Left cardiac atrium (tissue), 4 donors: Measurements from ENCODE around the gene TM6SF1. TPM values are rescaled to one million over a fixed set of nuclear protein-coding genes. Genes with fewer than 3 reads are reported as not detected.
"Not testable (repeated sequence)": the region's sequence is repeated elsewhere in the genome, so short reads cannot be mapped to it uniquely, and the experiment has no call there.

Source experiments
- ATAC-seq, 2 donors: fragments of 200-7000 bp; cut with Tn5 transposase; one replicate each; pipeline ENCODE4 v1.9.1; 2020; ENCODE audit warnings: mild to moderate bottlenecking in 2 of 2, moderate library complexity in 2 of 2
- DNase-seq: peaks from one replicate; pipeline ENCODE4 v3.0.0-alpha.2; 2020
- intact Hi-C, 2 donors: fragments of 100-400 bp; cut with DNase I; formaldehyde crosslinking; loops; one replicate each; pipeline versions ENCODE4 v1.14.1 to v1.15.1; 2022 to 2023
- total RNA-seq, 2 donors: library from RNA; stranded (reverse); fragmentation: NEBNext Ultra II Directional; extraction: Animal tissue kit (Norgen Biotek cat#: 25700); gene quantifications; one replicate each; pipeline ENCODE4 v1.2.1, GENCODE V29; 2021
- donor health status: DM: no; HTN: yes; CAD: no.
- donor health status: DM: no; HTN: yes; CAD: no; lungs with severe emphysema.
- donor health status: DM: yes; HTN: yes; CAD: no.
- donor health status: Dilated cardiomyopathy.

TM6SF1 gene
- total RNA-seq, 2 donors from 2014 or later, result 19.0 to 33.0 TPM

DNA sequence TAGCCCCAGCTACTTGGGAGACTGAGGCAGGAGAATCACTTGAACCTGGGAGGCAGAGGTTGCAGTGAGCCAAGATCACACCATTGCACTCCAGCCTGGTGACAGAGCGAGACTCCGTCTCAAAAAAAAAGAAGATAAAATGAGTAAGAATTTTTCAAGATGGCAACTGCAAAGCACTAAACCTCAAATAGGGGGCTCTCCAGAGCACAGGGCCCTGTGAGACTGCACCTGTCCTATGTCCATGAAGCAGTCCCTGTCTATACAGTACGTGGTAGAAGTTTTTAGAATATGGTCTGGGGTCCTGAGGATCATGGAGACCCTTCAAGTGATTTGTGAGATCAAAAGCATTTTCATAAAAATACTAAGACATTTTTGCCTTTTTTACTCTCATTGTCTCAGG lies 22.0 kb upstream of the TM6SF1 start:
- DNase-seq, ATAC-seq, intact Hi-C loops: not testable (repeated sequence)

DNA sequence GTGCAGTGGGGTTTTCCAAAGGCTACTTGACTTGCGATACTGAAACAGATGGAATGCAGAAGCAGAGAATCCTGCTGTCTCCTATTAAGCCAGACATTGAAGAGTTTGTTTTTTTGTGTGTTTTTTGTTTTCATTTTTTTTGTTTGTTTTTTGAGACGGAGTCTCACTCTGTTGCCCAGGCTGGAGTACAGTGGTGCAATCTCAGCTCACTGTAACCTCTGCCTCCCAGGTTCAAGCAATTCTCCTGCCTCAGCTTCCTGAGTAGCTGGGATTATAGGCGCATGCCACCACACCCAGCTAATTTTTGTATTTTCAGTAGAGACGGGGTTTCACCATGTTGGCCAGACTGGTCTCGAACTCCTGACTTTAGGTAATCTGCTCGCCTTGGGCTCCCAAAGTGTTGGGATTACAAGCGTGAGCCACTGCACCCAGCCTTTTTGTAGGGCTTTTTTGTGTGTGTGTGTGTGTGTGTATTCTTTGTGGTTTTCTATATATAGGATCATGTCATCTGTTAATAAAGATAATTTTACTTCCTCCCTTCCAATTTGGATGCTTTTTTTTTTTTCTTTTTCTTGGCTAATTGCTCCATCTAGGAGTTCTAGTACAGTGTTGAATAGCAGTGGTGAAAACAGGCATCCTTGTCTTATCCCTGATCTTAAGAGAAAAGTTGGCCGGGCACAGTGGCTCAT lies 21.4 kb upstream of the TM6SF1 start:
- ATAC-seq, intact Hi-C loops: not testable (repeated sequence)

DNA sequence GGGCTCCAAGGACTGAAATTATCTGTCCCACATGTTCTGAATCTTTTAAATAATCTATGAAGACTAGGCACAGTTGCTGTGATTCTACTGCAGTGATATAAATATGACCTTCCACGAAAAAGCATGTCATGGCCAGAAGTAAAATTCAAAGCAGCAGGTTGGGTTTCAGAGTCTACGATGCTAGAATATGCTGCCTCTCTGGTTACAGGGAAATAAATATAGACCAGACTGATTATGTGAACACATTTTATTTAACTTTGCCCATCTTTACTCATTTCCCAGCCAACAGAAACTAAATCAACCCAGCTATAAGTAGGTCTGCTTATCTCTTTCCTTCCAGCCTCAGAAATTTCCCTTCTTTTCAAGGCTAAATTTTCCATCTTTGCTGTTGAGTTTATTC lies 19.9 kb upstream of the TM6SF1 start:
- DNase-seq (no peak), ATAC-seq (no peak)
- intact Hi-C loops, result no loop called here

More for the DNA sequence above, 21.4 kb upstream of the TM6SF1 start:
- DNase-seq, result not testable (repeated sequence)

DNA sequence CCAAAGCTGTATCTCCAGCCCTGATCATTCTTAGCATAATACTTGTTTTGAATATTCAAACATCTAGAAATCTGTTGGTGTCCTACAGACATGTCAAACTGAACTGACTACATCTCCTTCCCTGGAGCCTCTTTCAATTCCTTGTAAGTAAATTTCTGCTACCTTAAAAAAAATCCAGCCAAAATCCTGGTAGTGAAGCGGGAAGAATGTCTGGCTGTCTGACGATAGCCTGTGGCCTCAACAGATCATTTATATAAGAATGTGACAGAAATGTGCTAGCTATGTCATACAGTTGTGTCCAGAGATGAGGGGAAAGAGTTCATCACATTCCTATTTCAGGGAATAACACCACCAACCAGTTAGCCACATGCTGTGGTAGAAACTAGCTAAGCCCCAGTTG lies 18.6 kb upstream of the TM6SF1 start:
- ATAC-seq (no peak), DNase-seq (no peak)
- intact Hi-C loops, result no loop called here

DNA sequence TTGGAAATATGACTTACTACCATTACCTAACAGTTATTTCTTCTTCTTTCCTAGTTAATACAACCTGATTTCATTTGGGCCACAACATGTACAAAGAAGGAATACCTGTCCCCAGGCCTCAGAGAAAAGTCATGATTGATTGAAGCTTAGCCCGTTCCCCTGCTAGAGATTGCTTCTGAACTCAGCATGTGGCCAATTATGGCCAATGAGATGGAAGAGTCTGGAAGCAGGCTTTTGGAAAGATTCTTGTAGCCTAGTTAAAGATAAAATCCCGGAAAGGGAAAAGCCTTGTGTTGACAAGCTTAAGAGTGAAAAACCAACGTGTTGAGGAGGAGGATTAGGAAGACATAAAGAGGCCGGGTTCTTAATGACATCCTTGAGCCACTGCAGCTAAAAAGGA lies 17.0 kb upstream of the TM6SF1 start:
- intact Hi-C loops, result no loop called here
- no peak for DNase-seq
- no peak for ATAC-seq

DNA sequence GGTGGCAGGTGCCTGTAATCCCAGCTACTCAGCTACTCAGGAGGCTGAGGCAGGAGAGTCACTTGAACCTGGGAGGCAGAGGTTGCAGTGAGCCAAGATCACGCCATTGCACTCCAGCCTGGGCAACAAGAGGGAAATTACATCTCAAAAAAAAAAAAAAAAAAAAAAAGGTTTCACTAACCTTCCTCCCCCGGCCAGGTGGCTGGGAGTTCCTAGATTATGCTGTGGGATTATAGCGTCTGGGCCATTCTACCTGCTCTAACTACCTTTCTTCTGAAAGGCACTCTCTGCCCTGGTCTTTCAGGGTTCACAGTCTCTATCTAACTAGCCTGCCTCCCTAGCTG lies 15.5 kb upstream of the TM6SF1 start:
- intact Hi-C loops, ATAC-seq: not testable (repeated sequence)

DNA sequence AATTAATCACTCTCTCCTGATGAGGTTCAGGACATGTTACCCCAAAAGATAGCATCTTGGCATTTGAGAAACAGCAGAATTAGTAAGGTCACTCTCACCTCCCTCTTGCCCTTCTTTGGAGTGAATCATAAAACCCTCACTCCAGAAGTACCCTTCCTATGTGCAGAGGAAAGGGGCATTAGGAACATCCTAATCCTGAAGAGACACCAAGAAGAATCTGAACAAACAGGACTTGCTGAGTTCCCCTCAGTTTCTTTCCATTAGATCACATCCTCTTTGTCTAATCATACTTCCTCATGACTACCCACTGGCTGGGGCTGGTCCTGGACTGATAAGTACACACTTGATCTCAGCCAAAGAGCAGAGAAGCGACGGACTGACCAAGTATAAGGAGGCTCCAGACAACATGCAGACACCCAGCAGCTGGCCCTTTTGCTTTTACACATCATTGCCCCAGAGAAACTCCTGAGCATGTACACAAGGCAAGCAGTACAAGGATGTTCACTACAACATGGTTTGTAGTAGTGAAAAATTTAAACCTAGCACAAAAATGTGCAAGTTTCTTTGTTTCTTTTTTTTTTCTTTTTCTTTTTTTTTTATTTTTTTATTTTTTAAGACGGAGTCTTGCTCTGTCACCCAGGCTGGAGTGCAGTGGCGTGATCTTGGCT lies 15.0 kb upstream of the TM6SF1 start:
- intact Hi-C loops, result no loop called here
- ATAC-seq (peak; percentile 84 to 95), DNase-seq (peak; percentile 70)

More for the DNA sequence above, 15.5 kb upstream of the TM6SF1 start:
- not testable (repeated sequence) for DNase-seq

DNA sequence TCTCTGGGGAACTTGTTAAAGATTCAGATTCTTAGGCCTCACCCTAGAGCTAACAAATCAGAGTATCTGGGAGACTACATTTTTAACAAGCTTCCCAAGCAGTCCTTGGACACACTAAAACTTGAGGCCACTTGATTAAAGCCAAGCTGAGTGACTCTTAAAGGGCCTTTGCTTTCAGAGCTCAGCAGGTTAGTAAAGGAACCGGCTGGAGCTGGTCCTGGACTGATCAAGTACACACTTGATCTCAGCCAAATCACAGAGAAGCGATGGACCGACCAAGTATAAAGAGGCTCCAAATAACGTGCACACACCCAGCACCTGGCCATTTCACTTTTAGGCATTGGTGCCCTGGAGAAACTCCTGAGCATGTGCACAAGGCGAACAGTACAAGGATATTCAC lies 12.9 kb upstream of the TM6SF1 start:
- ATAC-seq (no peak), DNase-seq (no peak)
- intact Hi-C loops, result no loop called here

DNA sequence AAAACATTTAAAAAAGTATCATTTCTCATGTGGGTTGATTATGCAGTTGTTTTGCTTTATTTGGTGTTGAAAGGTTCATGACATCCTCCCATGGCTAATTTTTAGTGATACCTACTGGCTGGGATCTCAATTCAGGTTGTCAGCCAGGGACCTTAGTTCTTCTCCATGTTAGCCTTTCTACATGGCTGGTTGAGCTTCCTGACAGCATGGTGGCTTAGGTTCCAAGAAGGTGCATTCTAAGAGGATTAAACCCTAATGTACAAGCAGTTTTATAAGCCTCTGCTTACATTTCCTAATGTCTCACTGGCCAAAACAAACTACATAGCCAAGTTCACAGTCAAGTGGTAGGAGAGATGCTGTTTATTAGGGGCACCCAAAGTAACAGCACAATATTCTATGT lies 9.4 kb upstream of the TM6SF1 start:
- ATAC-seq (no peak), DNase-seq (no peak)
- intact Hi-C loops, result no loop called here

DNA sequence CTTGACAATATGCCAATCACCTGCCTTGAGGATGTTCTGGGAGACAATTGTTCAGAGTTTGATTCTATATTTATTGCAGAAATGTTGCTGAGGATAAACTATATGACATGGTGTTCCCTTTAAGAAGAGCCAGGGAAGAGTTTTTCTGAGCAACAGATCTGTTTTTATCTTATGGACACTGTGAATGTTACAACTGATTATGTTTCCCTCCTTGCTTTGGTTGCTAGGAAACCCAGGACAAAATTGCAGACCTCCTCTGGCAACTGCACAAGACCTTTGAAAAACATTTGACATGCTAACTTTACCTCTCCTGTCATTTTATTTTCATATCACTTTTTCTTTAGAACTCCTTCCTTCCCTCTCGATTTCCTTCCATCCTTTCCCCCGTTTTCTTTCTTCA lies 8.2 kb upstream of the TM6SF1 start:
- intact Hi-C loops, result no loop called here
- DNase-seq (no peak), ATAC-seq (peak in 1 of 2 donors; percentile 47)

DNA sequence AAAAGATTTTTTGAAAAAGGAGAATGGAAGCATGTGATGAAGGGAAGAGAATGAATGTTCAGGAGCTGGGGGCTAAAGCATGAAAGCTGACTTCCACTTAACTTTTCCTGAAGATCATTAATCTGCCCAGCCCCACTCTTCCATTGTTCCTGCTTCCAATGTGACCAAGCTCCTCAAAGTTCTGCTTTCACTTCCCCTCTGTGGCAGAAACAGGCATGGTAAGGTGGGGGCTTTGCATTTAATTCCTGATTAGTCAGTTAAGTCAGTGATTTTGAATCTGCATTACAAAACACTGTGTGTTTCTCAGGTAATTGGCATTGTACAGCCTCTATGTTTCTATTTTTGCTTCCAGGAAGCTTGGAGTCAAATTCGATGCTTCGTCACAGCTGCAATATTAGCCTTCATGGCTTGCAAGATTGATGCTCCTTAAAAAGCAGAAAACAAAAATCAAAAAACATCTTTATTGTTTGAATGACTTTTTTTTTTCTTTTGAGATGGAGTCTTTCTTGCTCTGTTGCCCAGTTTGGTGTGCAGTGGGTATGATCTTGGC lies 7.3 kb upstream of the TM6SF1 start:
- DNase-seq, result no peak
- ATAC-seq, result peak in 1 of 2 donors; percentile 71
- intact Hi-C loops, result loop anchor here in 1 of 2 donors (5.0 kb wide), 1 partner anchor 33 kb away; the partner anchor contains the start of gene BTBD1

DNA sequence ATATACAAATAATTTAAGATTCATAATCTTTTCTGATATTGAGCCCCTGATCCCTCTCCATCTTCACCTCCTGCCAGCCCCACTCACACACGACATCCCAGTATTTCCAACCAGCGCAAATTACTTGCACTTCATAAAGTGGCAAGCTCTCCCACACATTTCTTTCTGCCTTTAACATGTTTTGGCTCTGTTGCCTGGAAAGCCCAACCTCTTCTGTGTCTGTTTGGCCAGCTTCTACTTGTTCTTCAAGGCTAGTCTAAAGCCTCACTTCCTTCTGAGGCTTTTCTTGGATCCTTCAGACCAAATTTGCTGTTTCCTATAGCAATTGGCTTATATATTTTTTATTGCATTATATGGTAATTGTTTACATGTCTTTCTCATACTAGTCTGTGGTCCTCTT lies 5.1 kb upstream of the TM6SF1 start:
- intact Hi-C loops, result loop anchor here in 1 of 2 donors (5.0 kb wide), 1 partner anchor 35 kb away; the partner anchor contains the start of gene BTBD1
- ATAC-seq, result no peak
- DNase-seq, result no peak

DNA sequence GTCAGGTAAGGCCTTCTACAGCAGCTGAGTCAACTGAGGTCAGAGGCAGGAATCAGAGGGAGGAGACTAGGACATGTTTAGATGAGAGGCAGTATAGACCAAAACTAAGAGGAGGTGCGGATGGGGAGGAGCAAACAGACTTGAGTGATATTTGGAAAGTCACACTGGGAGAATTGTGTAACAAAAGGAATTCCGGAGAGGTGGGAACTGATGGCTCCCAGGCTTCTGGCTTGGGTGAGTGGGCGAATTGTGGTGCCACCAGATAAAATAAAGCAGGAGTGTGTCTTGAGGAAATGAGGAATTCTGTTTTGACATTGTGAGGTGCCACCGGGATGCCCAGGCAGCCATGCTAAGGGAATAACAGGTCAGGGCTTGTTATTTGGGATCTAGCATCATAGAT lies 3.3 kb upstream of the TM6SF1 start:
- ATAC-seq (peak in 1 of 2 donors; percentile 8), DNase-seq (no peak)
- intact Hi-C loops, result loop anchor here in 1 of 2 donors (5.0 kb wide), 1 partner anchor 37 kb away; the partner anchor contains the start of gene BTBD1

DNA sequence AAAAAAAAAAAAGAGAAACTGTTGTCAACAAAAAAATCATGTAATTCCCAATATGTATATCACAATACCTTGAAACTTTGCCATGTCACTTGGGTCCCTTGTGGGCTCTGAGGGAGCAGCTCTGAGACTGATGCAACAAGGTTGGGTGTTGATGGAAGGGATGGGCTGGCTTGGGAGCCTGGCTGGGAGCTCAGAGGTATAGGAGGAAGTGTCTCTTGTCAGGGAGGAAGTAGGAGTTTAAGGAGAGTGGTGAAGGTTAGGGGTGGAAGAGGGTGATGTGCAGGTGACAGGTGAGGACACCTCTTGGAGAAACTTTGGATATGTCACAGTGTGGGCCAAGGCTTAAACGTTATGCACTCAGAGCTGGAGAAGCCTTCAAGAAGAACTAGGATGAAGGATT lies 2.0 kb upstream of the TM6SF1 start:
- ATAC-seq (no peak), DNase-seq (no peak)
- intact Hi-C loops, result loop anchor here in 1 of 2 donors (5.0 kb wide), 1 partner anchor 93 kb away; the partner anchor contains the start of gene C15orf40

DNA sequence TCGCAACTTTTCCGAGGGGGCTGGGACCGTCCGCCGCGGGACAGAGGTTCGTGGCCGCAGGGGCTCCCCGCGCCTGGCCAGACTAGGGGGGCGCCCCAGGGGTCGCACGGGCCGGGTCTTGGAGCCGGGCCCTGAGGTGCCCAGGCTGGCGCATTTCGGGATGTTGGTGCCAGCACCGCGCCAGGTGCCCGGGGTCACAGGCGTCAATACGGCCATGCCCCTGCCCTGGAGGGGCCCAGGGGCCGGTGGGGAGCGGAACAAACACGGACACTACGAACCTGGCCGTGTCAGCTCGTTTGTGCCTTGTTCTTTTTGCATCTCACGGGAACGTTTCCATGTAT lies 366 bp downstream of the TM6SF1 start:
- DNase-seq, result no peak
- peak; percentile 11 to 21 for ATAC-seq
- intact Hi-C loops, result loop anchor here in 1 of 2 donors (5.0 kb wide), 1 partner anchor 96 kb away; the partner anchor contains the start of gene C15orf40

DNA sequence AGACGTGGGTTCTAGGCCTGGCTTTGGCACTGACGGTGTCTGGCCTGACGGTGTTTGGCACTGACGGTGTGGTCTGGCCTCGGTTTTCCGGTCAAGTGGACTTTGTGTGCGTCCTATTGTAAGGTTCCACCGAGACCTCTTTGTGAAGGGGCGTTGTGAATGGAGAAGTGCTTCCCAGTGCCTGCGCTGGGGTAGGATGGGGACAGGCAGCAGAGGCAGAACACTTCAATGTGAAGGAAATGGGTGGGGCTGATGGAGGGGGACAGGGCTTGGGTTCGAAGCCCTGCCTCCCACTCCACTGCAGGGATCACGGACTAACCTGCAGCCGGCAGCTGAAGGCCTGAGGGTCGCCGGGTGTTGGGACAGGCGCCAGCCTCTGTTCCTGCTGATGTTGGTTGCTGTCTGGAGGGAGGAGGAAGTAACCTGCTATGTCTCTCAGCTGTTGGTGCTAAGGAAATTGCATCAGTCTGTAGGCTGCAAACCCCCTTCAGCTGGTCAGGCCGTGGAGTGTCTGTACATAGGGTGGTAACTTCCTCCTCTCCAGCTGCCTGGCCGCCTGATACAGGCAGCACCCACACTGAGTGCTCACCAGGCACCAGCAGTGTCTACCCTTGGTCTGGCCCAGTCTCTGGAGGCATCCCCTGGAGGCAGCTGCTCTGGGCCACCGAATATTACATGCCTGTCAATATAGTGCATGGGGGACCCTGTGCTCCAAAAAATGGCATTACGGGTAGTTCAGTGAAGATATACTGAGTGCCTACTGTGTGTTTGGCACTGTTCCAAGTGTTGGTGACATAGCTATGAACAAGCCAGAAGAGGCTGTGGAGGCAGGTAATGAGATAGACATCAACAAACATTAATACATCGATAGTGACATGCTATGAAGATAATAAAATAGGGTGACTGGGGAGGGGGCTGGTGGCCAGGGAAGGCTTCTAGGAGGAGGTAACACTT lies 1.1 kb downstream of the TM6SF1 start:
- ATAC-seq (peak; percentile 46 to 83), DNase-seq (peak; percentile 69)
- intact Hi-C loops, result loop anchor here in 1 of 2 donors (5.0 kb wide), 1 partner anchor 96 kb away; the partner anchor contains the start of gene C15orf40

DNA sequence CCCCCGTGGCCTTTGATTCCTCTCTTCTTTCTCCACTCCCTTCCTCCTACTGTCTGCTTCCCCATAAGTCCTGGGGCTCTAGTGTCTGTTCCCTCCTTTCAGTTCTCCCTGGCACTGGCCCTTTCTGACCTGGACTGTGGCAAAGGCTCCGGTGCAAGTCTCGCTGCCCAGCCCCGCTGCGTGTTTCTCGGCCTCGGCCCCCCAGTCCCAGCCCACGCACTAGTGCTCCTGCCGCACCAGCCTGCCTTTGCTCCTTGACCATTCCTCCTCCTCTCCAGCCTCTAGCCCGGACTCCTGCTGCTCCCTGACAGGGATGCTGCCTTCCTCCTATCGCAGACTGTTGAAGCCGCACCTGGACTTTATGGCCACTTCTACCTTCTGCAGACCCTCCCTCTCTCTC lies 2.1 kb downstream of the TM6SF1 start:
- DNase-seq, result no peak
- ATAC-seq, result peak in 1 of 2 donors; percentile 5
- intact Hi-C loops, result loop anchor here in 1 of 2 donors (5.0 kb wide), 1 partner anchor 97 kb away; the partner anchor contains the start of gene C15orf40

DNA sequence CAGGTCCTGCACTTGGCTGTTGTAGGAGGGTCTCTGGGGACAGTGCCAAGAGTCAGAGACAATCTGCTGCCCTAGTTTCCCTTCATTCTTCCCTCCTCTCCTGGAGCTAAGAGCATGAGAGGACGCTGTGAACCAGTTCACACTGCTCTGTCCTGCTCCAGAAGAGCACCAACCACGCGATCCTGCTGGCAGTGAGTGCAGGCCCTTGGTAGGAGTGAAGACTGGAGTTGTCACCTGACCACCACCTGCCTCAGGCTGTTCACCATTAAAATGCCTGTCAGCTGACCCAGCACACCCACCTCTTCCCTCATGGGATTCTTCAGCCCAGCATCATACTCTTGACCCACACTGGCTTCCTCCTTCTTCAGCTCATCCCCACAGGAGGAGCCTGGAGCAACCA lies 2.9 kb downstream of the TM6SF1 start:
- intact Hi-C loops, result loop anchor here in 1 of 2 donors (10.0 kb wide), 1 partner anchor 96 kb away; the partner anchor contains the start of gene C15orf40
- DNase-seq (no peak), ATAC-seq (no peak)

DNA sequence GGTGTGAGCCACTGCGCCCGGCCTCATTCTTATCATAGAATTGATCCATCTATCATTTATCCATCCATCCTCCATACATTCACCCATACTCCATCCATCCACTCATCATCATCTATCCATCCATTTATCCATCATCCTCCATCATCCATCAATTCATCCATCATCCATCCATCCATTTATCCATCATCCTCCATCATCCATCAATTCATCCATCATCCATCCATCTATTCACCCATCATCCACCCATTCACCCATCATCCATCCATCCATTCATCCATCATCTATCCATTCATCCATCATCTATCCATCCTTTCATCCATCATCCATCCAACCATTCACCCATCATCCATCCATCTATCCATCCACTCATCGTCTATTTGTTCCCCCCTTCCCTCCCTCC lies 3.7 kb downstream of the TM6SF1 start:
- ATAC-seq (no peak), DNase-seq (no peak)
- intact Hi-C loops, result loop anchor here in 1 of 2 donors (10.0 kb wide), 1 partner anchor 96 kb away; the partner anchor contains the start of gene C15orf40
